ENCODE measurements around the gene ENHO. TPM values are rescaled to one million over a fixed set of nuclear protein-coding genes. Genes with fewer than 3 reads are reported as not detected.

The ENHO gene
- polyA plus RNA-seq, 1 donor (not counting 4 experiments of a cell fraction or from before 2014, with no cell fraction given), result not detected

DNA sequence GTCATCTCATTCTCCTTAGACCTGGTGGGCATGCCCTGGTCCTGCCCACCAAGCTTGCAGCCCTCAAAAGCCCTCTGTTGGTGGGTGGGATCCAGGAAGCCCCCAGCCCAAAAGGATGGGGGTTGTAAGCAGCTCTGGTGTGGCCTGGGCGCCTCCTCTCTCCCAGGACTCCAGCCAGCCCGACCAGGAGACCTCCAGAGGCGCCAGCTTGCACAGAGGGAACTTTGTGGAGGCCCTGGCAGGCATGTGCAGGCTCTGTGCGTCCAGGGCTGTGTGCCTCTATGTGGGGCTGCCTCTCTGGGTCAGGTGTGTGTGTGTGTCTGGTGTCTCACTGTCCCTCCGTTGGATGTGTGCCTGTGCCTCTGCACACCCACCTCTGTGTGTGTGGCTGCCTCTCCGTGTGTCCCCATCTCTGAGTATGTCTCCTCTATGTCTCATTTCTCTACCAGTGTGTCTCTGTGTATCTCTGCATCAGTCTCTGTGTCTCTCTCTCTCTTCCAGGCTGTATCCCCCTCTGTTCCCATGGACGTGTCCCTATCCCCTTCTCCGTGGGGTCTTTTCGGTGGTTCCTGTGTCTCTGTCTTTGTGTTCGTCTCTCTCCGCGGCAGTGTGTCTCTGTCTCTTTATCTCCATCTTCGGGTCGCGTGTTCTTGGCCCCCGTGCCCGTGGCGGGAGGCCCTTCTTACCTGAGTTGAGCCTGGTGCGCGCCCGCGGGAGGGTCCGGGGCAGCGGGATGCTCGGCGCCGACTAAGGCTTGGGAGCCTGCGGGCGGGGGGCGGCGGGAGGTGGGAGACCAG, 501 bp downstream of the ENHO start:
- Histone ChIP-seq H3K9me3 (ENCODE audit: control insufficient read depth, low read depth, low read length) (no peaks in the 10 kb centered on the region), H2AFZ (ENCODE audit: control insufficient read depth, low read length) (no peak overlapping the region), H3K9me1 (ENCODE audit: control insufficient read depth, extremely low read depth, insufficient read depth, low read length) (no peaks in the 10 kb centered on the region), H3K79me2 (ENCODE audit: control insufficient read depth, insufficient read depth, low read length) (no peaks in the 10 kb centered on the region), H3K27me3 (ENCODE audit: control insufficient read depth, extremely low read depth, insufficient read depth, low read length) (peaks cover 20% of the 10 kb centered on the region), H3K4me1 (ENCODE audit: control insufficient read depth, extremely low read depth, insufficient read depth, low read length) (peaks cover 5% of the 10 kb centered on the region), H4K20me1 (ENCODE audit: control insufficient read depth, extremely low read depth, insufficient read depth, low read length) (no peaks in the 10 kb centered on the region), H3K9ac (ENCODE audit: control insufficient read depth, extremely low read depth, insufficient read depth, low read length) (no peak overlapping the region), H3K27ac (ENCODE audit: control insufficient read depth, insufficient read depth, low read length) (no peak overlapping the region), H3K4me2 (ENCODE audit: control insufficient read depth, extremely low read depth, insufficient read depth, low read depth, low read length) (peak overlapping the region; percentile 54), H3K36me3 (ENCODE audit: control insufficient read depth in 2 of 2, extremely low read depth in 1 of 2, insufficient read depth in 2 of 2, low read length in 2 of 2) (no peaks in the 10 kb centered on the region), H3K4me3 (ENCODE audit: control insufficient read depth in 2 of 3, extremely low read depth in 1 of 3, insufficient read depth in 2 of 3, low read depth in 1 of 3, low read length in 3 of 3) (peak overlapping the region in 1 of 3 experiments; percentile 30)
- FAIRE-seq (no peak), DNase-seq (ENCODE audit: low read depth, low spot score) (no peak)
- dilution Hi-C loops (cut with MboI; ENCODE audit: extremely low pct_ligation_motif_present, low sequenced_read_pairs), result no loop called here
- peak; percentile 37 for TF ChIP-seq EZH2 (IDR thresholded peaks at IDR 0.05; ENCODE audit: low read length)
- TF ChIP-seq, protein P1, sequence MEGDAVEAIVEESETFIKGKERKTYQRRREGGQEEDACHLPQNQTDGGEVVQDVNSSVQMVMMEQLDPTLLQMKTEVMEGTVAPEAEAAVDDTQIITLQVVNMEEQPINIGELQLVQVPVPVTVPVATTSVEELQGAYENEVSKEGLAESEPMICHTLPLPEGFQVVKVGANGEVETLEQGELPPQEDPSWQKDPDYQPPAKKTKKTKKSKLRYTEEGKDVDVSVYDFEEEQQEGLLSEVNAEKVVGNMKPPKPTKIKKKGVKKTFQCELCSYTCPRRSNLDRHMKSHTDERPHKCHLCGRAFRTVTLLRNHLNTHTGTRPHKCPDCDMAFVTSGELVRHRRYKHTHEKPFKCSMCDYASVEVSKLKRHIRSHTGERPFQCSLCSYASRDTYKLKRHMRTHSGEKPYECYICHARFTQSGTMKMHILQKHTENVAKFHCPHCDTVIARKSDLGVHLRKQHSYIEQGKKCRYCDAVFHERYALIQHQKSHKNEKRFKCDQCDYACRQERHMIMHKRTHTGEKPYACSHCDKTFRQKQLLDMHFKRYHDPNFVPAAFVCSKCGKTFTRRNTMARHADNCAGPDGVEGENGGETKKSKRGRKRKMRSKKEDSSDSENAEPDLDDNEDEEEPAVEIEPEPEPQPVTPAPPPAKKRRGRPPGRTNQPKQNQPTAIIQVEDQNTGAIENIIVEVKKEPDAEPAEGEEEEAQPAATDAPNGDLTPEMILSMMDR (optimal IDR thresholded peaks at IDR 0.05 in 1 of 3, IDR thresholded peaks at IDR 0.05 in 1 of 3, conservative IDR thresholded peaks at IDR 0.05 in 1 of 3; ENCODE audit: extremely low read depth in 1 of 3, insufficient read depth in 2 of 3, low read length in 3 of 3), result no peak

DNA sequence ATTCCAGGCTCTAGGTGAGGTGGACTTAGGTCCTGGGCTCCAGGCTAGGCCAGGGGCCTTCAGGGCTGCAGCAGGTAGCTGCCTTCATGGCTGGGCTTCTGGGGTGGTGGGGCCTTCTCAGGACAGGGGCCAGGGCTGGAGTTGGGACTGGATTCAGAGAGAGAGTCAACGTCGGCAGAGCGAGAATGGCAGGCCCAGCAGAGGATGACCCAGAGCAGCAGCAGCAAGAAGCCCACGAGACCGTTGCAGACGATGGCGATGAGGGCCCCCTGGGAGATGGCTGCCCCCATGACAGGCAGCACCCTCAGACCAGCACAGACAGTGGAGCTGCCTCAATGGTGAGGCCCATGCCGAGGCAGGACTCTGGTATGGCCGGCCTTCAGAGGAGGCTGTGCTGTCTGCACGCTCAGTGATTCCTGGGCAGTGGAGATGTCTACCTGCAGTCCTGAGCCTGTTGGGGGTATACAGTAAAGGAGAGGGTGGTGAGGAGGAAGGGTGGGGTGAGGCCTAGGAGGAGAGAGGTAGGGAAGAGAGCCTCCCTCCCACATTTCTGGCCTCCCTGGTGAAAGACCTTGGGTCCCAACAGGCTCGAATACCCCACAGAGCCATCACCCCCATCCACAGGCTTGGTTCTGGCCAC, 1.3 kb downstream of the ENHO start:
- FAIRE-seq (no peak), DNase-seq (ENCODE audit: low read depth, low spot score) (no peak)
- Histone ChIP-seq H3K9me1 (ENCODE audit: control insufficient read depth, extremely low read depth, insufficient read depth, low read length) (no peaks in the 10 kb centered on the region), H3K79me2 (ENCODE audit: control insufficient read depth, insufficient read depth, low read length) (no peaks in the 10 kb centered on the region), H3K4me3 (ENCODE audit: control insufficient read depth in 2 of 3, extremely low read depth in 1 of 3, insufficient read depth in 2 of 3, low read depth in 1 of 3, low read length in 3 of 3) (no peak overlapping the region), H2AFZ (ENCODE audit: control insufficient read depth, low read length) (no peak overlapping the region), H4K20me1 (ENCODE audit: control insufficient read depth, extremely low read depth, insufficient read depth, low read length) (no peaks in the 10 kb centered on the region), H3K27me3 (ENCODE audit: control insufficient read depth, extremely low read depth, insufficient read depth, low read length) (peaks cover 20% of the 10 kb centered on the region), H3K4me1 (ENCODE audit: control insufficient read depth, extremely low read depth, insufficient read depth, low read length) (peaks cover 5% of the 10 kb centered on the region), H3K9me3 (ENCODE audit: control insufficient read depth, low read depth, low read length) (no peaks in the 10 kb centered on the region), H3K4me2 (ENCODE audit: control insufficient read depth, extremely low read depth, insufficient read depth, low read depth, low read length) (no peak overlapping the region), H3K36me3 (ENCODE audit: control insufficient read depth in 2 of 2, extremely low read depth in 1 of 2, insufficient read depth in 2 of 2, low read length in 2 of 2) (no peaks in the 10 kb centered on the region), H3K27ac (ENCODE audit: control insufficient read depth, insufficient read depth, low read length) (no peak overlapping the region), H3K9ac (ENCODE audit: control insufficient read depth, extremely low read depth, insufficient read depth, low read length) (no peak overlapping the region)
- TF ChIP-seq EZH2 (IDR thresholded peaks at IDR 0.05; ENCODE audit: low read length), result no peak
- TF ChIP-seq, protein P1 (optimal IDR thresholded peaks at IDR 0.05 in 1 of 3, IDR thresholded peaks at IDR 0.05 in 1 of 3, conservative IDR thresholded peaks at IDR 0.05 in 1 of 3; ENCODE audit: extremely low read depth in 1 of 3, insufficient read depth in 2 of 3, low read length in 3 of 3), result no peak
- dilution Hi-C loops (cut with MboI; ENCODE audit: extremely low pct_ligation_motif_present, low sequenced_read_pairs), result no loop called here

Data from keratinocyte (primary cell).